Measurements from ENCODE around the gene EGFR. TPM values are rescaled to one million over a fixed set of nuclear protein-coding genes. Genes with fewer than 3 reads are reported as not detected.
"Not testable (repeated sequence)": the region's sequence is repeated elsewhere in the genome, so short reads cannot be mapped to it uniquely, and the experiment has no call there.

Gene EGFR
- total and polyA plus RNA-seq, 2 donors = 16.4 to 28.2 TPM

GRCh38 chr7:55165176-55165861, 146.5 kb downstream of the EGFR start:
- WGBS = 92% methylated on average over 13 of the region's 13 CpGs
- Histone ChIP-seq H3K27ac (ENCODE audit: low read depth) (no peak overlapping the region), H3K4me1 (ENCODE audit: insufficient read depth) (no peaks in the 10 kb centered on the region), H3K4me3 (ENCODE audit: low read depth, low read length) (no peak overlapping the region), H3K36me3 (ENCODE audit: insufficient read depth) (no peaks in the 10 kb centered on the region)
- no peak for DNase-seq (ENCODE audit: extremely low spot score)

- not testable (repeated sequence) for DNase-seq (ENCODE audit: extremely low spot score); H3K4me1 ChIP-seq (ENCODE audit: insufficient read depth); H3K4me3 ChIP-seq (ENCODE audit: low read depth, low read length); H3K36me3 ChIP-seq (ENCODE audit: insufficient read depth); H3K27ac ChIP-seq (ENCODE audit: low read depth)
- WGBS = 96% methylated on average over 4 of the region's 4 CpGs
These were observed 148.5 kb downstream of the EGFR start for GRCh38 chr7:55167296-55167695.

GRCh38 chr7:55170335-55171069, 151.7 kb downstream of the EGFR start:
- H3K27ac ChIP-seq (ENCODE audit: low read depth) = no peak overlapping the region
- DNase-seq (ENCODE audit: extremely low spot score) = no peak
- H3K36me3 ChIP-seq (ENCODE audit: insufficient read depth) = peaks cover 5% of the 10 kb centered on the region
- WGBS = 82% methylated on average over 11 of the region's 11 CpGs
- H3K4me3 ChIP-seq (ENCODE audit: low read depth, low read length) = no peak overlapping the region
- H3K4me1 ChIP-seq (ENCODE audit: insufficient read depth) = no peaks in the 10 kb centered on the region

- H3K36me3 ChIP-seq (ENCODE audit: insufficient read depth) = peaks cover 5% of the 10 kb centered on the region
- no peaks in the 10 kb centered on the region for H3K4me1 ChIP-seq (ENCODE audit: insufficient read depth)
- 84% methylated on average over 7 of the region's 7 CpGs for WGBS
- no peak for DNase-seq (ENCODE audit: extremely low spot score)
- no peak overlapping the region for H3K4me3 ChIP-seq (ENCODE audit: low read depth, low read length)
- H3K27ac ChIP-seq (ENCODE audit: low read depth) = no peak overlapping the region
These were observed 152.3 kb downstream of the EGFR start for GRCh38 chr7:55171157-55171556.

- DNase-seq (ENCODE audit: extremely low spot score) = no peak
- H3K36me3 ChIP-seq (ENCODE audit: insufficient read depth) = peaks cover 7% of the 10 kb centered on the region
- H3K27ac ChIP-seq (ENCODE audit: low read depth) = no peak overlapping the region
- H3K4me3 ChIP-seq (ENCODE audit: low read depth, low read length) = no peak overlapping the region
- H3K4me1 ChIP-seq (ENCODE audit: insufficient read depth) = no peaks in the 10 kb centered on the region
- 89% methylated on average over 5 of the region's 5 CpGs for WGBS
These were observed 153.3 kb downstream of the EGFR start for GRCh38 chr7:55172161-55172560.

GRCh38 chr7:55172881-55173609, 154.2 kb downstream of the EGFR start:
- Histone ChIP-seq H3K4me3 (ENCODE audit: low read depth, low read length) (no peak overlapping the region), H3K36me3 (ENCODE audit: insufficient read depth) (peaks cover 7% of the 10 kb centered on the region), H3K4me1 (ENCODE audit: insufficient read depth) (no peaks in the 10 kb centered on the region), H3K27ac (ENCODE audit: low read depth) (no peak overlapping the region)
- WGBS = 97% methylated on average over 25 of the region's 25 CpGs
- no peak for DNase-seq (ENCODE audit: extremely low spot score)

- Histone ChIP-seq H3K4me1 (ENCODE audit: insufficient read depth) (no peaks in the 10 kb centered on the region), H3K36me3 (ENCODE audit: insufficient read depth) (peaks cover 7% of the 10 kb centered on the region), H3K27ac (ENCODE audit: low read depth) (no peak overlapping the region), H3K4me3 (ENCODE audit: low read depth, low read length) (no peak overlapping the region)
- DNase-seq (ENCODE audit: extremely low spot score) = no peak
- WGBS = 93% methylated on average over 7 of the region's 7 CpGs
These were observed 154.9 kb downstream of the EGFR start for GRCh38 chr7:55173671-55174070.

GRCh38 chr7:55174456-55174855, 155.6 kb downstream of the EGFR start:
- 82% methylated on average over 12 of the region's 12 CpGs for WGBS
- Histone ChIP-seq H3K27ac (ENCODE audit: low read depth) (no peak overlapping the region), H3K4me1 (ENCODE audit: insufficient read depth) (no peaks in the 10 kb centered on the region), H3K36me3 (ENCODE audit: insufficient read depth) (peaks cover 7% of the 10 kb centered on the region), H3K4me3 (ENCODE audit: low read depth, low read length) (no peak overlapping the region)
- DNase-seq (ENCODE audit: extremely low spot score) = no peak

GRCh38 chr7:55174856-55175255, 156.0 kb downstream of the EGFR start:
- Histone ChIP-seq H3K27ac (ENCODE audit: low read depth) (no peak overlapping the region), H3K4me1 (ENCODE audit: insufficient read depth) (no peaks in the 10 kb centered on the region), H3K36me3 (ENCODE audit: insufficient read depth) (peaks cover 7% of the 10 kb centered on the region), H3K4me3 (ENCODE audit: low read depth, low read length) (no peak overlapping the region)
- no peak for DNase-seq (ENCODE audit: extremely low spot score)
- WGBS = 89% methylated on average over 1 of the region's 1 CpG

GRCh38 chr7:55177068-55177530, 158.3 kb downstream of the EGFR start:
- H3K4me1 ChIP-seq (ENCODE audit: insufficient read depth) = no peaks in the 10 kb centered on the region
- no peak overlapping the region for H3K4me3 ChIP-seq (ENCODE audit: low read depth, low read length)
- H3K27ac ChIP-seq (ENCODE audit: low read depth) = no peak overlapping the region
- no peak for DNase-seq (ENCODE audit: extremely low spot score)
- peaks cover 4% of the 10 kb centered on the region for H3K36me3 ChIP-seq (ENCODE audit: insufficient read depth)
- 92% methylated on average over 7 of the region's 7 CpGs for WGBS

GRCh38 chr7:55177589-55178261, 158.9 kb downstream of the EGFR start:
- Histone ChIP-seq H3K4me3 (ENCODE audit: low read depth, low read length) (no peak overlapping the region), H3K27ac (ENCODE audit: low read depth) (no peak overlapping the region), H3K4me1 (ENCODE audit: insufficient read depth) (no peaks in the 10 kb centered on the region), H3K36me3 (ENCODE audit: insufficient read depth) (peaks cover 3% of the 10 kb centered on the region)
- 54% methylated on average over 18 of the region's 18 CpGs for WGBS
- DNase-seq (ENCODE audit: extremely low spot score) = no peak

GRCh38 chr7:55178292-55178862, 159.6 kb downstream of the EGFR start:
- DNase-seq (ENCODE audit: extremely low spot score) = no peak
- no peak overlapping the region for H3K27ac ChIP-seq (ENCODE audit: low read depth)
- no peaks in the 10 kb centered on the region for H3K4me1 ChIP-seq (ENCODE audit: insufficient read depth)
- WGBS = 78% methylated on average over 8 of the region's 8 CpGs
- H3K36me3 ChIP-seq (ENCODE audit: insufficient read depth) = peaks cover 3% of the 10 kb centered on the region
- no peak overlapping the region for H3K4me3 ChIP-seq (ENCODE audit: low read depth, low read length)

All from urinary bladder (tissue), 4 donors.